NCI-H146 (cell line): ENCODE data around the gene SYK.

Experiments
- DNase-seq: peaks from one replicate; lab custom pipeline; 2025; lab: John Stamatoyannopoulos, UW

Gene SYK

DNA sequence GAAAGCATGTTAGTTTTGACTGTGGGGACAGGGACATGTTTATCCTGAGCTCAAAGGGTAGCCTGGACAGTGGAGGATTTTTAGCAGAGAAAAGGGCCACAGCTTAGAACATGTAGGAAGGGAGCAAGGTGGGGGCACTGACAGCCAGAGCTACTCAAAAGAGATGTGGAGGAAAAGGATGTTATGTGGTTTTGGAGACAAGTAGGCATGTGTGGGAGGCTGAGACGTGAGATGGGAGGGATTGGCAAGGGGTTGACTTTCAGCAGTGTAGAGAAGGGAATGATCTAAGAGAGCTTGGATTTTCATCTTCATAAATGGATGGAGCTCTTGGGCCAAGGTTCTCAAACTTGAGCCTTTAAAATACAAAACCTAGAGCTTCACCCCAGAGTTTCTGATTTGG is 24.0 kb downstream of the SYK start:
- no peak for DNase-seq

DNA sequence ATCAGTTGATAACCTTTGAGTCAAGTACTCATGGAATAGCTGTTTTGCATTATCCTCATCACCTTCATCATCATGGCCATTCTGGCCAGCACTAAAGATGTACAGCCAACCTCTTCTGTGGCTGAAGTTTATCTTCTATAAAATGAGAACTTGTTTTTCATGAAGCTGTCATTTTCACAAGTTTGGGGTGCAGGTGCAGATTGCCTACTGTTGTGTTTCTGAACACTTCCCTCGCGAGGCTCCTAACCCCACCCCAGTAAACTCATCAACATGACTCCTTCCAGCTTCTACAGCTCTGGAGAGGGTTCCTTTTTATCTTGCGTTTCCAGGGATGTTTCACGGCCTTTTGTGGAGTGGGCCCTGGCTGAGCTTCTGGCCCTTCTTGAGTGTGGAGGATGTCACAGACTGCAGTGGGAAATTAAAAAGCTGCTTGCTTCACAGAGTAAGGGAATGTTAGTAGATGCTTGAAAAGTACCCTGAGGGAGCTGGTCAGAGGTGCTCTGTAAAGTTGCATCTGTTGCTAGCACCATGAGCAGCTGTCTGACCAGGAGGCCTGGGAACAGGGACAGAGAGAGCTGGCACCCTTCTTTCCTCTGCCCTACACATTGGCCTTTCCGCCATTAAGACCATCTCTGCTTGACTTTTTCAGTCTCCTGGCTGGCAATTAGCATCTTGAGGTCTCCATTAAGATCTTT is 24.9 kb downstream of the SYK start:
- no peak for DNase-seq

DNA sequence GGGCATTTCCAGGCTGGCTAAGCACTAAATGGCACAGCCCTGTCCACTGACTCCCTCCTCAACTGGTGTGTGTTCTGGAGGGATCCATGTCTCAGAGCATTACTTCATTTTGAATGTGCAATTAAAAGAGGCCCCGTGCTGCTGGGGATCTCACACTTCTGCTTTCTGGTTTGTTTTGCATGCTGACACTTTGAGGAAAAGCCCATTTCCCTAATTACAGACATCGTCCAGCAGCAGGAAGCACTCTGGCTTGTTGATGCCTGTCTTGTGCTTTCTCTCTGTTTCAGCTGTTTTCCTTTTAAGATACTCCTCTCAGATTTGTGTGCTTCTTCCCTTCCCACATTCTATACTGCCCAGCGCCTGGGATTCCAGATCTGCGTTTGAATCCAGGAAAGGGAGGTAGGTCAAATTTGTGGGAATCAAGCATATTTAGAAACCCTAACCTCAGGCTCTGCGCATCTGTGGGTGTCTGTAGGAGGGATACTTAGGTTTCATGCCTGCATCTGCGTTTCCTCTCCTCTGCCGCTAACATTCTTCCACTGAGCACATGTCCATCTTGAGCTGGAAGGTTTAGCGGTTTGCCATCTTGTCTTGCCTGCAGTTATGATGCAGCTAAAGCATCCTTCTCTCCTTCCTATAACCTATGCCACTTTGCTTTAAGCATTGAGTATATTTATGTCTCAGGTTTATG is 25.7 kb downstream of the SYK start:
- no peak for DNase-seq

DNA sequence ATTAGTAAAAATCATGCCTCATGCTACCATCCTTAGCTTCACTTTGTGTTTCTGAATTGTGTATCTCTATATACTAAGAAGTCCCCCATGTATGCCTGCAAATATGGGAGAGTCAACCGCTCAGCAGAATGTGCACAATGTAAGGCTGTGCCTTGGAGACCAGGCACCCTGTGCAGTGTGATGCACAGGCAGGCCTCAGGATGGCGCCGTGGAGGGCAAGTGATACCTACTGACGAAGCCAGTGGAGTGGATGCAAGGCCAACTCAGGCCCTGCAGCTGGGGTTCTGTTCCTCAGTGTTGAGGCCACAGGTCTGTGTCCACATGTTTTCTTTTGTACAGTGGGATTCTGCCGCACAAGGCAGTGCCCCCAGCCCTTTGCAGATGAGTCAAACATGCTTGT is 28.4 kb downstream of the SYK start:
- no peak for DNase-seq

DNA sequence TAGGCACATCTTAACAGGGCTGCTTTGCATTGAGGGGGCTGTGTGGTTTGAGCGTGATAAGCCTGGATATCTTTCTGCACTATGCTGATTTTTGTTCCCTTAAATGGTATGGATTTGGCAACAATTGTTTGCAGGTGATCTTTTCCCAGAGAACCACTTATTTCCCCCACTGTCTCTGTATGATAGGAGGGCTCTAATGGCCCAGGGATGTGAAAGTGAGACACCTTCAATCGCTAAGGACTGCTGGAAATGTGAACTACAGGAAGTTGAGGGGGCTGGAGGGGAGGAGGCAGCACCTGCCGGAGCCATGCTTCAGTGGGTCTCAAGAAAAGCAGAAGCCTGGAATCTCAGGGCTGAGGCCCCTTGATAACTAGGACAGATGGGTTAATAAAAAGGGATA is 29.4 kb downstream of the SYK start:
- DNase-seq = peak; percentile 87

DNA sequence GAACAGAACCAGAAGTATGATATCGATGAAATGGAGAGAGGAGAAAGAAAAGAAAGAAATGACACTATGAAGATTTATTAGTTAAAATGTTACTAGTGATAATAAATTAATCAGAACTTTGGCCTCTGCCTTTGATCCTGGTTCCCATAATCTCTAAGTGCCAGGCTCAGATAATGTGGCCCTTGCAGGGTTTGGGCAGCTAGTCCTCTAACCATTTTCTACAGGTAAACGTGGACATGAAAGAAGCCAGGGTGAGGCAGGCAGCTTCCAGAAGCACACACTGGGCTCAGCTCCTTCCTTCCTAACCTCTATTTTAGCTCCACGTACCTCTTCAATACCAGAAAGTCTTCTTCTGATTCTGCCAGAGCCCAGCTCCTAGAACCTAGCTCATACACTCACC is 30.6 kb downstream of the SYK start:
- DNase-seq = no peak

DNA sequence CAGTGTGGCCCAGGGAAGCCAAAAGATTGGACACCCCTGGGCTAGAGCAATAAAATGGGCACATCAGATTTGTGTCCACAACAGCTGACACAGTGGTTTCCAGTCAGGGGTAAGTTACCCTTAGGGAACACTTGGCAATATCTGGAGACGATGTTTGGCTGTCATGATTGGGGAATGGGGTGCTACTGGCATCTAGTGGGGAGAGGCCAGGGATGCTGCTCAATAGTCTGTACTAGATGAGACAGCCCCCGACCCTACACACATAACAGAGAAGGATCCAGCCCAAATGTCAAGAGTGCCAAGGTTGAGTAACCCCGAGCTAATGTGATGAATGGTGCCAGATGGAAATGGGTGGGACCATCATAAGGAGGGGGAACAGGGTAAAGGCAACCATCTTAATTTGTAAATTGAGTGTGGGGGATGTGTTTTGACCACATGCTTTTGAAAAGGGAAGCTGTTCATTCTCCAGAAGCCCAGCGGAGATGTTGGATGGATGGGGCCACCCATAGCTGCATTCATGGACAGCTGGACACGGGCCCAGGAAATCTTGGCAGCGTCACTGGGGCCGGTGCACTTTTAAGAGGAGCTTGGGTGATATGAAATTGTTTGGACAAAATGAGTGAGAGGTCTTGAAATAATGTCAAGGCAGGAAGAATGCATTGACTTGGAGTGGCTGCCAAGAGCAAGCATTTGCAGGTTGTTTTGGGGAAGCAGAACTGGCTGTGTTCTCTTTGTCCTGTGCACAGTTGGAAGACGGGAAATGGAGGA is 33.4 kb downstream of the SYK start:
- no peak for DNase-seq

DNA sequence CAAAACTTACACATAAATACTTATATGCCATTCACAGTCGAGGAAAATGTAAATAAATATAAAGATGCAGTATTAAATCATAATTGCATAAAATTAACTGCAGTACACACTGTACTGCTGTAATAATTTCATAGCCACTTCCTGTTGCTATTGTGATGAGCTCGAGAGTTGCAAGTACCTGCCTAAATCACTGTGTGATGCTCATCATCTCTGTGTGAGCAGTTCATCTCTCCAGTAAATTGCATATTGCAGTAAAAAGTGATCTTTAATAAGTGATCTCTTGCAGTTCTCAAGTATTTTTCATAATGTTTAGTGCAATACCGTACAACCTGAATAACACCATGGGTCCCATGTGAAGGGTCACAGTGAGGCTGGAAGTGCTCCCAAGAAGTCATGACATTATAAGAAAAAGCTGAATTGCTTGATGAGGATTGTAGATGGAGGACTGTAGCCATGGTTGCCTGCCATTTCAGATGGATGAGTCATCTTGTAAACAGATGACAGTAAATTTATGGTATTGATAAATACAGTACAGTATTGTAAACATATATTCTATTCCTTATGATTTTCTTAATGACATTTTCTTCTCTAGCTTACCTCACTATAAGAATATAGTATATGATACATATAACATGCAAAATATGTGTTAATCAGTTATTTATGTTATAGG is 34.9 kb downstream of the SYK start:
- DNase-seq = no peak

DNA sequence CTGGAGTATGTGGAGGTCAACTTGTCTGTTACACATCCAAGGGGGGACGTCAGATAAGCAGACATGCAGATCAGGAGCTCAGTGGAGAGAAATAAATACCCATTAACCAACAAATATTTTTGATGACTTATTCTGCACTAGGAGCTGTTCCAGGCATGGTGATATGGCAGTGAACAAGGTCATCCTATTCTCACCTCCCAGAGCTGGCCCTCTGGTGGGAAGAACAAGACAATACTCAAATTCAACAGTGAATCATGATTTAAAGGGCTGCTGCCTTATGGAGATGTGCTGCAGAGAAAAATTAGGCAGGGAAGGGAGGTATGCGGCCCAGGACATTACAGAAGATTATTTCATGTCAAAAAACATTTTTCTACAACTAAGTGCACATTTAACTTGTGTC is 36.5 kb downstream of the SYK start:
- DNase-seq = no peak

DNA sequence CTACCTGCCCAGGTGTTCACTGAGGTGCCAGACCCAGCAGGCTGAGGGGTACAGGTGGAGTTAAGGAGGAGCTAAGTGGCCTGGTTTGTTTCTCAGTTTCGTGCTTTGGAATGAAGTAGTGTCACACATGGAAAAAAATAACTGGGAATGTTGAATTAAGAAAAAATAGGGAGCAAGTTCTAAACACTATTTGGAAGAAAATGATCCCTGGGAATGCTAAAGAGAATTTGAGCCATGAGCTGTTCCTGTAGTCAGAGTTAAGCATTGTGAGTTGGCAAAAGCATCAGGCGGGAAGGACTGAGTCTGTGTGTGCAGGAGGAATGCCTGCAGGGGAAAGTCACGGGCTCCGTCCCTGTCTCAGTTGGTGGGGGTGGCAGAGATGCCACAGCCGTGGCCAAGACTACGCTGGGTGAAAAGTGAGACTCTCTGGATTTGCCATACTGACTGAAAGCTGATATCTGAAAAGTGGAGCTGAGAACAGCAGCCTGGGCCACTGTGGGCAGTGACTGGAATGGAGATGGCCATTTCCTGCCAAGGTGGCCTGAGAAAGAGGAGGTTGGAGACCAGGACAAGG is 37.0 kb downstream of the SYK start:
- DNase-seq = no peak

DNA sequence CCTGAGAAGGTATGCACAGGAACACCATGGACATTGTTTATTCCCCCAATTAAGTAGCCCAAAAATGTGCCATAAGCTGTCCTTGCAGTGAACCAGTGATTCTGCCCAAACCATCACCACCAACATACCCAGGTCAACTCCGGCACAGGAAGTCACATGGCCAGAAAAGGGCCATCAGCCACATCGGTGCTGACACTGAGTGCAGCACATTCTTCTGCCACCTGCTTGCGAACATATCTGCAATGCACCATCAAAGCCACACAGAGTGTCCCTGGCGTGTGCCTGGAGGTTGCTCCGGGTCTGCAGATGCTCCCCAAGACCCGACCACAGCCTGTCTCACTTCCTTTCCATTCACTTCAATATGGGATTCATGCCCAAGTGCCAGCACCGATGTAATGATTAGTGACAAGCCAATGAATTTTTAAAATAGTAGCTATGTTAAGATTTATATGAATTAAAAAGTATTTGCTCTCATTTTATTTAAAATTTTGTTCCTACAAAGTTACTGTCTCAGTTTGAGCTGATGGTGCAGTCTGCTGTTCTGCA is 37.6 kb downstream of the SYK start:
- no peak for DNase-seq

DNA sequence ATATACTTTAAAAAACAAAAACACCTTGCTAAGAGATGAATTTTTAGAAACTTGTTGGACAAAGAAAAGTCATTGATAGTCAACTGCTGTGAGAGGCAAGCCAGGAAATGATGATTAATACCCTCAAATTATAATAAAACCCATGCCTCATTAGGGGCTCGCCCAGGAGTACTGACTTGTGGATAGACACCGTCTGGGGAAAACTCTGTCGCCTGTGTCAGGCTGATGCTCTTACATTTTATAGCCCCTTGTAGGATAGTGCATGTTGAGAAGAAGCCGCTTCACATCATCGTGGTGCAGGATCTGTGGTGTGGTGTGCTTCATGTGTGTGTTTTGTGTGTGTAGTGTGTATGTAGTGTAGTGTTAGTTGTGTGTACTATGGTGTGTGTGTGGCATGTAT is 39.1 kb downstream of the SYK start:
- DNase-seq = no peak

DNA sequence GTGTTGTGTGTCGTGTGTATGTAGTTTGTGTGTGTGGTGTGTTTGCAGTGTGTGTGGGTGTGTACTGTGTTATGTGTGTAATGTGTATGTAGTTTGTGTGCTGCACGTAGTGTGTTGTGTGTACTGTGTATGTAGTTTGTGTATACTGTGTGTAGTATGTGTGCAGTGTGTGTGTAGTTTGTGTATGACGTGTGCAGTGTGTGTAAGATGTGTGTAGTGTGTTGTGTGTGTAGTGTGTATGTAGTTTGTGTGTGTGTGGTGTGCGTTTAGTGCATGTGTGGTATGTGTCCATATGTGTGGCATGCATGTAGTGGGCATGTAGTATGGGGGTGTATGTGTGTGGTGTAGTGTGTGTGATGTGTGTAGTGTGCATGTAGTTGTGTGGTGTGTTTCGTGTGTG is 39.6 kb downstream of the SYK start:
- no peak for DNase-seq

DNA sequence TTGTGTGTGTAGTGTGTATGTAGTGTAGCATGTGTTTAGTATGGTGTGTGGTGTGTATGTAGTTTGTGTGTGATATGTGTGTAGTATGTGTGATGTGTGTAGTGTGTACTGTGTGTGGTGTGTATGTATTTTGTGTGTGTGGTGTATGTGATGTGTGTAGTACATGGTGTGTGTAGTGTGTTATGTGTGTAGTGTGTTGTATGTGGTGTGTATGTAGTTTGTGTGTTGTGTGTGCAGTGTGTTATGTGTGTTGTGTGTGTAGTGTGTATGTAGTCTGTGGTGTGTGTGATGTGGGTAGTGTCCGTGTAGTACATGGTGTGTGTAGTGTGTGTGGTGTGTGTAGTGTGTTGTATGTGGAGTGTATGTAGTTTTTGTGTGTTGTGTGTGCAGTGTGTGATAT is 40.0 kb downstream of the SYK start:
- DNase-seq = no peak

DNA sequence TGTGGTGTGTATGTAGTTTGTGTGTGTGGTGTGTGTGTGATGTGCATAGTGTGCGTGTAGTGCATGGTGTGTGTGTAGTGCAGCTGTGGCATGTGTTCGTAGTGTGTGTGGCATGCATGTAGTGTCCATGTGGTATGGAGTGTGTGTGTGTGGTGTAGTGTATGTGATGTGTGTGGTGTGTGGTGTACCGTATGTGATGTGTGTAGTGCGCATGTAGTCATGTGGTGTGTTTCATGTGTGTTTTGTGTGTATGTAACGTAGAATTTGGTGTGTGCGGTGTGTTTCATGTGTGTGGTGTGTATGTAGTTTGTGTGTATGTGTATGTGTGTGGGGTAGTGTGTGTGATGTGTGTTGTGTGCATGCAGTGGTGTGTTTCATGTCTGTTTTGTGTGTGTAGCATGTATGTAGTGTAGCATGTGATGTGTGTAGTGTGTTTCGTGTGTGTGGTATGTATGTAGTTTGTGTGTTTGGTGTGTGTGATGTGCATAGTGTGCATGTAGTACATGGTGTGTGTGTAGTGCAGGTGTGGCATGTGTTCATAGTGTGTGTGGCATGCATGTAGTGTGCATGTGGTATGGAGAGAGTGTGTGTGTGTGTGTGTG is 40.7 kb downstream of the SYK start:
- DNase-seq = no peak

DNA sequence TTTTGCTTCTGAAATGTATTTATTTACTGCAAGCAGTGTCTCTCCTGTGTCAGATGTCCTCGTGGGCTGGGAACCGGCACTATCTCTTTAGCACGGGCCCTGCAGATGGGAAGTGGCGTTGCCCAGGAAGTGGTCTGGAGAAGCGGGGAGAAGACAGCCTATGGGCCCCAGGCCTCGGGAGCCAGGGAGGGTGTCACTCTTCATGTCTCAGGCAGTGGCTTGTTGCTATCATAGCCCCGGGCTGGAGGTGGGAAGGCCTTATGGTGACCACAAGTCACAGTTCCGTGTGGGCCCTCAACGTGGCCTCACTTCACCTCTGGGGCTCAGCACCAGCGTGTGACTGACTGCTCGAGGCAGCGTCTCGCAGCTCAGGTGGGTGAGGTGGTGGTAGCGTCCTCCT is 41.4 kb downstream of the SYK start:
- no peak for DNase-seq

DNA sequence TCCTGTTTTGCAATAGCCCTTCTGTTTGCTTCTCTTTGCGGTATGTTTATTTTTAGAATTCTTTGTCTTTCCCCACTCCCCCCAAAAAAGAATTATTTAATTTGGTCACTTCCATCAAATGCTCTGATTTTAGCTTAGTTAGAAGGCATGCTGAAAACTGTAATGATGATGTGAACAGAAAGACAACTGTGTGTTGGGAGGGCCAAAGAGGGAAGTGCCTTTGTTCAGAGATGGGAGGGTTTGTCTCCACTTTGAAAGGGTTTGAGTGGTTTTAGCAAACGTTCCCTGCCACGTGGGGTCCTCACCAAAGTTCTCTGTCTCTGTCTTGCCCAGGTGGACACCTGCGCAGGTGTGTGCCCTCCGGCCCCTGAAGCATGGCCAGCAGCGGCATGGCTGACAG is 41.9 kb downstream of the SYK start:
- DNase-seq = no peak

DNA sequence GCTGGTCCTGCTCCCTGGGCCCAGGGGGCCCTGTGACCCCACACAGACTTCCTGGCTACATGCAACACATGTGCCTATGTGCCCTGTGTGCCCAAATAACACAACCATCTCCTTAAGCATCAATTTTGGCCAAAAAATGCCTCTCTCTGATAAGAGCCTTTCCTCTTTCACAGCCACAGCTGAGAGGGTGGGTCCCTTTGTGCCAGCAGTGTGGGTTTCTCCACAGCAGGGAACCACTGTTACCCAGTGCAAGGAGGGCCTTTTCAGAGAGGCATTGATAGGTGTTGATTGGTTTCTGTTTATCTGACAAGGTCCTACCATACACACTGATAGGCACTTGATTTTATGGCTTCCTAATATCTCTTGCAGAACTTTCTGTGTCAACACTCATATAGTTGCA is 42.7 kb downstream of the SYK start:
- DNase-seq = no peak

DNA sequence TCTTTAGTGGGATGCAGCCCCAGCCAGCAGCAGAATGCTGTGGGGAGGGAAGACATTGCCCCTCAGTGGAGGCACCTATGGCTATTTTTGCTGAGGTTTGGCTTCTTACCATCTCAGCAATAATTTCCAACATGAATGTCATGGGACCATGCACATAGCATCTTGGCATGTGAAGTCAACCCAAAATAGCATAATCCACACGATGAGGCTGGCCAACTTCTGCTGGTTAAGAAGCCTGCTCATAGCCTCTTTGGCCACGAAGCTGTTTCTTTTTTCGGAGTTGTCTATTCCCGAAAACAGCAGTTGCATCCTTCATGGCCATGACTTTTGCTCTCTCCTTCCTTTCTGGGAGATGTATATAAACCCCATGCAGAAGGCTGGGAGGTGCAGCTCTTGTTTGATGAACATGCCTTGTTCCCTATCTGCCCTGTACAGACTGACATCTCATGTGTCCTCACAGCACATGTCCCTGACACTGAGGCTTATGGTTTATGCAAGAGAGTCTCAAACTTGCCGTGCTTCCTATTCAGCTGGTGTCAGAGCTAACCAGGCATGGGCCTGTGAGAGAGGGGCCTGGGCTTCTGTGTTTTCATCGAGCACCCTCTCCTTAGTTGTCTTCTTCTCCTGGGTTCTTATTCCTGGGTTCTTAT is 45.3 kb downstream of the SYK start:
- DNase-seq = no peak

DNA sequence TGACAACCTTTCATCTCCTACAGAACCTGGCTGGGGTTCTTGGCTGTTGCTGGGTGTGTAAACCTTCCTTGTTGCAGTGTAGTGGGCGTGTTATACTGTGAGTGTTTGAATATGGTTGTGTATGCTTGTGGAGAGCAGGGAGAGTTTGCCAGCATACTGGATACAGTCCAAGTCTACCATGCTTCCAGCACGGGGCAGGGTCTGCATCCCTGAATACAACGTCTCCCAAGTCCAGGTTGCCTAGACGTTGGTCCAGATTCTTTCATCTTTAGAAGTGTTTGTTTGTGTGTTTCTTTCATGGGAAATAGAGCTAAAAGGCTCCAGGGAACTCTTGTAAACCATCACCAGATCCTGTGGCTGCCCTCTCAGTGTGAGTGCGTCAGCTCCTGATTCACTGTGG is 46.4 kb downstream of the SYK start:
- no peak for DNase-seq

DNA sequence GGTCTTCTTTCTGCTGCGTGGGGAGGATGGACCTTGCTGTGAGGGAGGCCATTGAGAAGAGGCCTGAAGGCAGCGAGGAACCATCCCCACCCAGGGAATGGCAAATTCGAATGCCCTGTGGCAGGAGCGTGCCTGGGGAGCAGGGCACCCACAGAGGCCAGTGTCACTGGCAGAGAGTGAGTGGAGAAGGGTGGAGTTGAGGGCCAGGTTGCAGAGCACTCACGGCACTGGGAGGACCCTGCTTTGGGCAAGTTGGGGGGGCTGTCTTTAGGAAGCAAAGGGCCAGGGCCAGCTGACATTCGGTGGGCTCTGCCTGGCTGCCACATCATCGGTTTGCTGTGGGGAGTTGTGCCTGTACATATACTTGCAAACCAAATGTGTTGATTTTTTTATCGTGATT is 47.2 kb downstream of the SYK start:
- no peak for DNase-seq
